Keratinocyte (primary cell): ENCODE measurements around the gene MRPL28. TPM values are rescaled to one million over a fixed set of nuclear protein-coding genes. Genes with fewer than 3 reads are reported as not detected.

Source experiments
- DNase-seq: peaks from one replicate; pipeline ENCODE4 v3.0.0-alpha.2; 2011; ENCODE audit warnings: low read depth, missing footprints, low spot score
- FAIRE-seq: peaks from 2 replicates; lab custom pipeline; 2011; peaks lifted over from hg19 to GRCh38; lab: Jason Lieb, UNC
- H2AFZ ChIP-seq: 2 replicates; pipeline ENCODE4 v1.6.0; 2012; ENCODE audit warnings: low read length, control low read depth, inconsistent platforms; ENCODE audit not compliant: control insufficient read depth
- H3K27ac ChIP-seq: 2 replicates; pipeline ENCODE4 v1.5.1; 2011; ENCODE audit warnings: low read length; ENCODE audit not compliant: control insufficient read depth, insufficient read depth
- H3K27me3 ChIP-seq: 3 replicates; pipeline ENCODE4 v1.6.0; 2011; ENCODE audit warnings: low read length; ENCODE audit not compliant: control insufficient read depth, insufficient read depth; ENCODE audit errors: extremely low read depth
- H3K36me3 ChIP-seq, 2 experiments: 2 replicates in 1 of 2; 3 replicates in 1 of 2; pipeline ENCODE4 v1.5.1; 2011; ENCODE audit warnings: low read length in 2 of 2, mild to moderate bottlenecking in 1 of 2; ENCODE audit not compliant: control insufficient read depth in 2 of 2, insufficient read depth in 2 of 2; ENCODE audit errors: extremely low read depth in 1 of 2
- H3K4me1 ChIP-seq: 3 replicates; pipeline ENCODE4 v1.5.1; 2011; ENCODE audit warnings: low read length; ENCODE audit not compliant: control insufficient read depth, insufficient read depth; ENCODE audit errors: extremely low read depth
- H3K4me2 ChIP-seq: 3 replicates; pipeline ENCODE4 v1.6.0; 2011; ENCODE audit warnings: low read depth, low read length; ENCODE audit not compliant: control insufficient read depth, insufficient read depth; ENCODE audit errors: extremely low read depth
- H3K4me3 ChIP-seq, 3 experiments: fragments of 200-600 bp in 1 of 3; sonication (generic) in 1 of 3; 2 replicates in 2 of 3; 3 replicates in 1 of 3; pipeline ENCODE4 v1.5.1; 2011 to 2016; ENCODE audit warnings: low read length in 3 of 3, mild to moderate bottlenecking in 3 of 3, control low read depth in 2 of 3, inconsistent platforms in 1 of 3, low read depth in 1 of 3, mixed read lengths in 1 of 3, mixed run types in 1 of 3, moderate library complexity in 1 of 3; ENCODE audit not compliant: control insufficient read depth in 2 of 3, insufficient read depth in 2 of 3; ENCODE audit errors: extremely low read depth in 1 of 3
- H3K79me2 ChIP-seq: 2 replicates; pipeline ENCODE4 v1.6.0; 2012; ENCODE audit warnings: low read length; ENCODE audit not compliant: control insufficient read depth, insufficient read depth
- H3K9ac ChIP-seq: 3 replicates; pipeline ENCODE4 v1.6.0; 2011; ENCODE audit warnings: low read length; ENCODE audit not compliant: control insufficient read depth, insufficient read depth; ENCODE audit errors: extremely low read depth
- H3K9me1 ChIP-seq: 3 replicates; pipeline ENCODE4 v1.6.0; 2011; ENCODE audit warnings: low read length; ENCODE audit not compliant: control insufficient read depth, insufficient read depth; ENCODE audit errors: extremely low read depth
- H3K9me3 ChIP-seq: 2 replicates; pipeline ENCODE4 v1.5.1; 2012; ENCODE audit warnings: low read depth, low read length; ENCODE audit not compliant: control insufficient read depth
- H4K20me1 ChIP-seq: 3 replicates; pipeline ENCODE4 v1.6.0; 2011; ENCODE audit warnings: low read length; ENCODE audit not compliant: control insufficient read depth, insufficient read depth; ENCODE audit errors: extremely low read depth
- EZH2 ChIP-seq: IDR thresholded peaks from one replicate; pipeline ENCODE4 v1.6.1; 2012; ENCODE audit warnings: inconsistent platforms, mild to moderate bottlenecking, low read length, moderate library complexity
- dilution Hi-C: fragments of 300-500 bp; cut with MboI; formaldehyde crosslinking; loops from one replicate; pipeline ENCODE4 v1.7.0; 2020; ENCODE audit warnings: low sequenced_read_pairs; ENCODE audit not compliant: extremely low pct_ligation_motif_present
- polyA plus RNA-seq, 5 experiments: library from polyadenylated mRNA; depleted of rRNA in 3 of 5; stranded (reverse) in 3 of 5; stranded (forward) in 1 of 5; unstranded in 1 of 5; fragments of >200 nt; gene quantifications; 1 replicate in 1 of 5; 2 replicates in 3 of 5; 3 replicates in 1 of 5; pipeline versions ENCODE4 v1.2.1 to v1.2.3, GENCODE V29; 2011 to 2012; ENCODE audit warnings: missing spikeins in 2 of 5, low read depth in 1 of 5, low replicate concordance in 1 of 5
- TF ChIP-seq, protein P1 (sequence below), 3 experiments: IDR thresholded peaks in 1 of 3; conservative IDR thresholded peaks in 1 of 3; optimal IDR thresholded peaks in 1 of 3; 2 replicates in 2 of 3; 3 replicates in 1 of 3; pipeline versions ENCODE3 to v1.5.1; 2011; ENCODE audit warnings: low read length in 3 of 3, mild to moderate bottlenecking in 3 of 3, moderate library complexity in 2 of 3, control low read depth in 1 of 3, inconsistent platforms in 1 of 3; ENCODE audit not compliant: insufficient read depth in 2 of 3; ENCODE audit errors: extremely low read depth in 1 of 3

MRPL28 gene
- polyA plus RNA-seq, 1 donor (not counting 4 experiments of a cell fraction or from before 2014, with no cell fraction given) = 115 TPM

DNA sequence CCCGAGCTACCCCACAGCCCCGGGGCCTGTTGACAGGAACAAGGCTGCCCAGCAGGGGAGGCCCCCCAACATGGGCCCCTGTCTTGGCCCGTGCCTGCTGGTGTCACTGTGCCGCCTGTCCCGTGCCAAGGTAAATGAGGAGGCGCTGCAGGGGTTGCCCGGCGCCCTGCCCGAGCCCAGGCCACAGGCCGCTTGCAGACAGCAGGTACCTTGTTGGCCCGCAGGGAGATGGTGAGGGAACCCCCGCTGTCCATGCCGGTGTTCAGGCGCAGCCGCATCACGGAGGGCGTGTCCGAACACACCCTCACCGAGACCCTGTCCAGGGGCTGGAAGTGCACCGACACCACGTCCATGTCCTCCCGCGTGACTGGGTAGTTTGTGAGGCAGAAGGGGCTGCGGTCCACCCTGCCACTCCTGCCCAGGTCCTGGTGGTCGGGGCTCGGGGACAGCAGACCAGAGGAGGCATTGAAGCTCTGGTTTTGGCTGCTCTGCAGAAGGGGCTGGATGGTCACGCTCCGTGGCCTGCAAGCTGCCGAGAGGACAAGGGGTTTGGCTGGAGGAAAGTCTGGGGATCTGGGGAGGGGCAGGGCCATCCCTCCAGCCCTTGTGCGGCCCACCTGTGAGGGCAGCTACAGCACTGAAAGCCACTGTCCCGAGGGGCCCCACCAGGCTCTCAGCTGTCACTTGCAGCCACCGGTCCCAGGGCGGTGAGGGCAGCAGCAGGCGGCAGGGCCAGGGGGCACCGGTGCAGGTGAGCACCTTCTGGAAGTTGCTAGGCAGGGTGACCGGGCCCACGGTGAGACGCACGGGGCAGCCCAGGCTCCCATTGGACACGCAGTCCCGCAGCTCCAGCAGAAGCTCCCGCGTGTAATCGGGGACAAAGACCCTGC, 5.8 kb upstream of the MRPL28 start:
- peaks cover 3% of the 10 kb centered on the region for H3K4me1 ChIP-seq
- dilution Hi-C loops = no loop called here
- no peak for DNase-seq
- H3K4me2 ChIP-seq = no peak overlapping the region
- no peaks in the 10 kb centered on the region for H3K9me3 ChIP-seq
- FAIRE-seq = no peak
- H3K9me1 ChIP-seq = no peaks in the 10 kb centered on the region
- H3K79me2 ChIP-seq = peaks cover 9% of the 10 kb centered on the region
- H3K4me3 ChIP-seq = no peak overlapping the region
- no peak overlapping the region for H3K9ac ChIP-seq
- no peak overlapping the region for H3K27ac ChIP-seq
- H2AFZ ChIP-seq = no peak overlapping the region
- H4K20me1 ChIP-seq = no peaks in the 10 kb centered on the region
- H3K27me3 ChIP-seq = no peaks in the 10 kb centered on the region
- no peak for TF ChIP-seq EZH2
- TF ChIP-seq, protein P1, sequence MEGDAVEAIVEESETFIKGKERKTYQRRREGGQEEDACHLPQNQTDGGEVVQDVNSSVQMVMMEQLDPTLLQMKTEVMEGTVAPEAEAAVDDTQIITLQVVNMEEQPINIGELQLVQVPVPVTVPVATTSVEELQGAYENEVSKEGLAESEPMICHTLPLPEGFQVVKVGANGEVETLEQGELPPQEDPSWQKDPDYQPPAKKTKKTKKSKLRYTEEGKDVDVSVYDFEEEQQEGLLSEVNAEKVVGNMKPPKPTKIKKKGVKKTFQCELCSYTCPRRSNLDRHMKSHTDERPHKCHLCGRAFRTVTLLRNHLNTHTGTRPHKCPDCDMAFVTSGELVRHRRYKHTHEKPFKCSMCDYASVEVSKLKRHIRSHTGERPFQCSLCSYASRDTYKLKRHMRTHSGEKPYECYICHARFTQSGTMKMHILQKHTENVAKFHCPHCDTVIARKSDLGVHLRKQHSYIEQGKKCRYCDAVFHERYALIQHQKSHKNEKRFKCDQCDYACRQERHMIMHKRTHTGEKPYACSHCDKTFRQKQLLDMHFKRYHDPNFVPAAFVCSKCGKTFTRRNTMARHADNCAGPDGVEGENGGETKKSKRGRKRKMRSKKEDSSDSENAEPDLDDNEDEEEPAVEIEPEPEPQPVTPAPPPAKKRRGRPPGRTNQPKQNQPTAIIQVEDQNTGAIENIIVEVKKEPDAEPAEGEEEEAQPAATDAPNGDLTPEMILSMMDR (optimal IDR thresholded peaks at IDR 0.05 in 1 of 3, IDR thresholded peaks at IDR 0.05 in 1 of 3, conservative IDR thresholded peaks at IDR 0.05 in 1 of 3; ENCODE audit: extremely low read depth in 1 of 3, insufficient read depth in 2 of 3, low read length in 3 of 3) = no peak
- peaks cover 0 to 18% of the 10 kb centered on the region in 2 experiments for H3K36me3 ChIP-seq

DNA sequence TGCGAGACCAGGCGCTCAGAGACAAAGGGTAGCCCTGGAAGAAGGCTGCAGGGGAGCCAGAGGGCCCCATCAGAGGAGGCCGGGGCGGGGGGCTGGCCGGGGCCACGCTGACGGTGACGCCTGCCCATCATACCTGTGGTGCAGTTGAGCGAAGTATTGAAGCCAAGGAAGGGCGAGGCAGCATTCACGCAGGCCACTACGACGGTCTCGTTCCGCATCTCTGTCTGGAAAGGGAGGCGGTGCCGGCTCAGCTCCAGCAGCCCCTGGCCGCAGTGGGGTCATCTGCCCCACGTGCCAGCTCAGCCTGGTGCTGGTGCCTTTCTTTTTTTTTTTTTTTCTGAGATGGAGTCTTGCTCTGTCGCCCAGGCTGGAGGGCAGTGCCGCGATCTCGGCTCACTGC, 4.9 kb upstream of the MRPL28 start:
- Histone ChIP-seq H3K9me1 (no peaks in the 10 kb centered on the region), H3K9ac (no peak overlapping the region), H3K4me2 (no peak overlapping the region), H3K4me1 (peaks cover 7% of the 10 kb centered on the region), H2AFZ (no peak overlapping the region), H3K27me3 (no peaks in the 10 kb centered on the region), H3K27ac (no peak overlapping the region), H3K79me2 (peaks cover 8% of the 10 kb centered on the region), H3K4me3 (no peak overlapping the region), H4K20me1 (no peaks in the 10 kb centered on the region), H3K9me3 (no peaks in the 10 kb centered on the region), H3K36me3 (peaks cover 0 to 18% of the 10 kb centered on the region in 2 experiments)
- DNase-seq (no peak), FAIRE-seq (no peak)
- TF ChIP-seq, protein P1 (optimal IDR thresholded peaks at IDR 0.05 in 1 of 3, IDR thresholded peaks at IDR 0.05 in 1 of 3, conservative IDR thresholded peaks at IDR 0.05 in 1 of 3; ENCODE audit: extremely low read depth in 1 of 3, insufficient read depth in 2 of 3, low read length in 3 of 3) = no peak
- no peak for TF ChIP-seq EZH2
- dilution Hi-C loops = no loop called here
